IMR-90 (cell line): ENCODE measurements around the gene MFAP2. TPM values are rescaled to one million over a fixed set of nuclear protein-coding genes. Genes with fewer than 3 reads are reported as not detected.

Experiments used
- ATAC-seq: fragments of 200-7000 bp; cut with Tn5 transposase; 2 replicates; pipeline ENCODE4 v1.9.1; 2020; ENCODE audit warnings: low read depth, mild to moderate bottlenecking, moderate library complexity
- BruUV-seq: library from RNA; stranded (reverse); fragments of 400-500 nt; replicated peaks from 2 replicates; lab custom pipeline; 2021; lab: Mats Ljungman, UMichigan
- CTCF ChIA-PET: fragments of 300-600 bp; formaldehyde crosslinking; extraction: SDS; loops from one replicate; lab custom pipeline; 2021; ENCODE audit warnings: antibody characterized with exemption; lab: Yijun Ruan, JAX
- POLR2A ChIA-PET: fragments of 300-600 bp; sonication (Branson Sonifier 250); formaldehyde crosslinking; loops from one replicate; lab custom pipeline; 2022; ENCODE audit warnings: antibody characterized with exemption; ENCODE audit not compliant: unreplicated experiment; lab: Charles Lee
- DNase-seq: peaks from one replicate; pipeline ENCODE4 v3.0.0; 2013
- H2AFZ ChIP-seq: replicated peaks from 2 replicates; pipeline ENCODE3; 2013; ENCODE audit warnings: low read length, mild to moderate bottlenecking; ENCODE audit not compliant: poor library complexity
- H2AK5ac ChIP-seq: 2 replicates; pipeline ENCODE4 v1.6.1; 2013; ENCODE audit warnings: low read depth, low read length, inconsistent platforms
- H2AK9ac ChIP-seq: replicated peaks from 2 replicates; pipeline ENCODE3; 2013; ENCODE audit warnings: mild to moderate bottlenecking, low read depth, low read length, moderate library complexity; ENCODE audit not compliant: poor library complexity
- H2BK120ac ChIP-seq: 2 replicates; pipeline ENCODE4 v1.6.1; 2013; ENCODE audit warnings: low read depth, low read length, inconsistent platforms
- H2BK15ac ChIP-seq: 3 replicates; pipeline ENCODE4 v1.6.1; 2013; ENCODE audit warnings: low read depth, low read length, inconsistent platforms
- H2BK20ac ChIP-seq: 2 replicates; pipeline ENCODE4 v1.6.1; 2013; ENCODE audit warnings: low read depth, mild to moderate bottlenecking, inconsistent platforms, low read length, moderate library complexity
- H2BK5ac ChIP-seq: 2 replicates; pipeline ENCODE4 v1.6.1; 2013; ENCODE audit warnings: mild to moderate bottlenecking, low read depth, low read length, inconsistent platforms; ENCODE audit not compliant: poor library complexity, severe bottlenecking
- H3K14ac ChIP-seq: replicated peaks from 2 replicates; pipeline ENCODE4 v1.6.1; 2013; ENCODE audit warnings: low read depth, low read length, inconsistent platforms
- H3K18ac ChIP-seq: 2 replicates; pipeline ENCODE4 v1.6.1; 2013; ENCODE audit warnings: low read depth, low read length, control low read depth
- H3K23ac ChIP-seq: 2 replicates; pipeline ENCODE4 v1.6.1; 2013; ENCODE audit warnings: low read depth, low read length, inconsistent platforms
- H3K27ac ChIP-seq: 2 replicates; pipeline ENCODE4 v1.5.1; 2013; ENCODE audit warnings: mild to moderate bottlenecking, control low read depth, low read length; ENCODE audit not compliant: insufficient read depth
- H3K27me3 ChIP-seq: 2 replicates; pipeline ENCODE4 v1.6.1; 2013; ENCODE audit warnings: low read length; ENCODE audit not compliant: control insufficient read depth, insufficient read depth
- H3K36me3 ChIP-seq: 2 replicates; pipeline ENCODE4 v1.6.1; 2013; ENCODE audit warnings: low read length, mixed read lengths; ENCODE audit not compliant: control insufficient read depth, insufficient read depth
- H3K4ac ChIP-seq: 2 replicates; pipeline ENCODE4 v1.6.1; 2013; ENCODE audit warnings: low read depth, low read length, inconsistent platforms
- H3K4me1 ChIP-seq: 2 replicates; pipeline ENCODE4 v1.6.1; 2013; ENCODE audit warnings: low read length, mixed read lengths; ENCODE audit not compliant: control insufficient read depth, insufficient read depth
- H3K4me2 ChIP-seq: 2 replicates; pipeline ENCODE4 v1.6.1; 2013; ENCODE audit warnings: low read depth, mild to moderate bottlenecking, control low read depth, low read length, moderate library complexity
- H3K4me3 ChIP-seq: 2 replicates; pipeline ENCODE4 v1.5.1; 2013; ENCODE audit warnings: low read depth, mild to moderate bottlenecking, control low read depth, low read length, moderate library complexity; ENCODE audit not compliant: insufficient read depth
- H3K56ac ChIP-seq: 2 replicates; pipeline ENCODE4 v1.6.1; 2013; ENCODE audit warnings: low read length, inconsistent platforms; ENCODE audit not compliant: insufficient read depth; ENCODE audit errors: extremely low read depth
- H3K79me1 ChIP-seq, 2 experiments: 2 replicates each; pipeline ENCODE4 v1.6.1; 2013; ENCODE audit warnings: low read length in 2 of 2, inconsistent platforms in 1 of 2, low read depth in 1 of 2
- H3K9ac ChIP-seq: 2 replicates; pipeline ENCODE4 v1.6.1; 2013; ENCODE audit warnings: low read depth, low read length, control low read depth
- H3K9me1 ChIP-seq: 2 replicates; pipeline ENCODE4 v1.6.1; 2013; ENCODE audit warnings: low read length, inconsistent platforms; ENCODE audit not compliant: insufficient read depth
- H3K9me3 ChIP-seq: 2 replicates; pipeline ENCODE4 v1.6.1; 2013; ENCODE audit warnings: low read length; ENCODE audit not compliant: control insufficient read depth, insufficient read depth
- H4K20me1 ChIP-seq: 2 replicates; pipeline ENCODE4 v1.6.1; 2013; ENCODE audit warnings: low read length, inconsistent platforms; ENCODE audit not compliant: insufficient read depth
- H4K5ac ChIP-seq: 2 replicates; pipeline ENCODE4 v1.6.1; 2013; ENCODE audit warnings: mild to moderate bottlenecking, low read depth, low read length, control low read depth
- H4K8ac ChIP-seq, 2 experiments: 2 replicates each; pipeline ENCODE4 v1.6.1; 2013; ENCODE audit warnings: low read depth in 2 of 2, low read length in 2 of 2, control low read depth in 1 of 2, inconsistent platforms in 1 of 2
- H4K91ac ChIP-seq: 2 replicates; pipeline ENCODE4 v1.6.1; 2013; ENCODE audit warnings: low read depth, low read length, inconsistent platforms; ENCODE audit not compliant: insufficient read depth
- BHLHE40 ChIP-seq: fragments of 150-350 bp; IDR thresholded peaks from 2 replicates; pipeline ENCODE4 v1.6.1; 2016; ENCODE audit warnings: mild to moderate bottlenecking, low read depth, low read length
- CEBPB ChIP-seq: IDR thresholded peaks from 2 replicates; pipeline ENCODE4 v1.6.1; 2012; ENCODE audit warnings: low read depth, low read length, improper control_type of control experiment
- CHD1 ChIP-seq: IDR thresholded peaks from 2 replicates; pipeline ENCODE4 v1.6.1; 2012; ENCODE audit warnings: low read depth, low read length, improper control_type of control experiment
- CTCF ChIP-seq: conservative IDR thresholded peaks from 2 replicates; pipeline ENCODE4 v1.5.1; 2012; ENCODE audit warnings: mild to moderate bottlenecking, low read depth, low read length, improper control_type of control experiment
- FOS ChIP-seq: fragments of 150-350 bp; IDR thresholded peaks from 2 replicates; pipeline ENCODE4 v1.6.1; 2016; ENCODE audit warnings: low read depth, low read length
- MAFK ChIP-seq: IDR thresholded peaks from 2 replicates; pipeline ENCODE4 v1.6.1; 2012; ENCODE audit warnings: low read depth, low read length, improper control_type of control experiment
- MAZ ChIP-seq: IDR thresholded peaks from 2 replicates; pipeline ENCODE4 v1.6.1; 2012; ENCODE audit warnings: low read depth, mild to moderate bottlenecking, low read length, improper control_type of control experiment, moderate library complexity, borderline replicate concordance
- MXI1 ChIP-seq: IDR thresholded peaks from 2 replicates; pipeline ENCODE4 v1.6.1; 2012; ENCODE audit warnings: low read depth, mild to moderate bottlenecking, low read length, moderate library complexity, borderline replicate concordance
- NFE2L2 ChIP-seq: fragments of 150-350 bp; IDR thresholded peaks from 2 replicates; pipeline ENCODE4 v1.6.1; 2016; ENCODE audit warnings: low read depth, mild to moderate bottlenecking, low read length
- POLR2A ChIP-seq: IDR thresholded peaks from 2 replicates; pipeline ENCODE4 v1.6.1; 2012; ENCODE audit warnings: mild to moderate bottlenecking, low read depth, low read length
- RAD21 ChIP-seq: IDR thresholded peaks from 2 replicates; pipeline ENCODE4 v1.6.1; 2012; ENCODE audit warnings: low read length, improper control_type of control experiment
- RCOR1 ChIP-seq: IDR thresholded peaks from 2 replicates; pipeline ENCODE4 v1.6.1; 2012; ENCODE audit warnings: mild to moderate bottlenecking, low read length, improper control_type of control experiment; ENCODE audit not compliant: insufficient replicate concordance
- RFX5 ChIP-seq: IDR thresholded peaks from 2 replicates; pipeline ENCODE4 v1.8.0; 2012; ENCODE audit warnings: low read depth, mild to moderate bottlenecking, low read length, moderate library complexity
- SMC3 ChIP-seq: fragments of 150-350 bp; IDR thresholded peaks from 2 replicates; pipeline ENCODE4 v1.6.1; 2016; ENCODE audit warnings: low read depth, mild to moderate bottlenecking, antibody characterized with exemption, low read length, moderate library complexity
- USF2 ChIP-seq: fragments of 150-350 bp; IDR thresholded peaks from 2 replicates; pipeline ENCODE4 v1.6.1; 2017; ENCODE audit warnings: mild to moderate bottlenecking, antibody characterized with exemption, low read length, low read depth
- WGBS, 2 experiments: methylation state at CpG; one replicate each; pipeline versions ENCODE4 v1.1.5 to v1.1.7; 2013; ENCODE audit warnings: missing lambda C conversion rate in 2 of 2; ENCODE audit not compliant: insufficient read length in 1 of 2; ENCODE audit errors: extremely low coverage in 2 of 2; 5-methylcytosine and 5-hydroxymethylcytosine counted together
- dilution Hi-C: fragments of 300-500 bp; cut with HindIII; formaldehyde crosslinking; loops from one replicate; pipeline ENCODE4 v1.14.3; 2018; ENCODE audit warnings: low sequenced_read_pairs; ENCODE audit not compliant: unreplicated experiment
- in situ Hi-C: fragments of 300-500 bp; cut with MboI; formaldehyde crosslinking; loops from 3 replicates; pipeline ENCODE4 v1.14.3; 2019; ENCODE audit warnings: low sequenced_read_pairs, inconsistent platforms, mixed read lengths
- intact Hi-C: fragments of 100-400 bp; cut with micrococcal nuclease; formaldehyde crosslinking; loops from 2 replicates; pipeline ENCODE4 v1.10.0; 2022
- polyA plus RNA-seq, 3 experiments: library from polyadenylated mRNA; depleted of rRNA; stranded (reverse); fragments of >200 nt; gene quantifications; 2 replicates each; pipeline ENCODE4 v1.2.3, GENCODE V29; 2012; ENCODE audit warnings: low replicate concordance in 1 of 3
- total RNA-seq: library from RNA; depleted of rRNA; stranded (reverse); fragments of >200 nt; gene quantifications from 2 replicates; pipeline ENCODE4 v1.2.3, GENCODE V29; 2012
- TF ChIP-seq, protein P1 (sequence below): fragments of 150-350 bp; IDR thresholded peaks from 2 replicates; pipeline ENCODE4 v1.6.1; 2016; ENCODE audit warnings: low read depth, mild to moderate bottlenecking, low read length, moderate library complexity, borderline replicate concordance

MFAP2 gene
- total and polyA plus RNA-seq, 2 of the 4 experiments (the other 2 are of a cell fraction): 3.9 to 13.9 TPM

DNA sequence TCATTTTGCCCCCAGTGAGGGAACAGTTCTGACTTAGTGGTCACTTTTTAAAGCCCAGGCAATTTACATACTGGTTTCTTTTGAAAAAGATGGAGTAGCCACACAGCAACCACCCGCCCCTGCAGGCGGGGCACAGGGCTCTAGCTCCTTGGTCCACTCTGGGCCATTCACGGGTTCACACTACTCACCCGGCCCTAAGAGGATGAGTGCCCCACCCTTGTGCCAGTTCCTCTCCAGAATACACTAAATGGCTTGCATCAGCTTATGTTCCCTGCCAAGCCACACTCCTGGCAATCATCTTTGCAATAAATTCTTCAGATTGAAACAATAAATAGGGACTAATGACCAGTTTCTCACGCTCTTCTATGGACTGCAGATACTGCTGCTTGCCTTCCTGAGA lies 47.0 kb upstream of the MFAP2 start:
- in situ Hi-C loops: loop anchor here (25.0 kb wide), 1 partner anchor 415 kb away; the partner anchor contains the start of gene NBPF1
- POLR2A ChIA-PET: no interaction called here
- 96% methylated on average over 4 of the region's 5 CpGs; no CpG with 5 or more reads in 1 of the 2 experiments for WGBS, 2 experiments

More for the DNA sequence above, 47.0 kb upstream of the MFAP2 start:
- Histone ChIP-seq H3K18ac (no peak overlapping the region), H3K27me3 (no peaks in the 10 kb centered on the region), H4K8ac (no peak overlapping the region), H3K4me2 (no peak overlapping the region), H3K27ac (no peak overlapping the region), H3K4me3 (no peak overlapping the region), H3K79me1 (peaks cover 3 to 7% of the 10 kb centered on the region in 2 experiments; a peak in 3 of 4 replicates), H4K5ac (no peak overlapping the region), H2BK20ac (no peak overlapping the region), H3K14ac (no peak overlapping the region), H2BK15ac (no peak overlapping the region), H4K20me1 (no peaks in the 10 kb centered on the region), H2BK120ac (no peak overlapping the region), H2BK5ac (no peak overlapping the region), H3K9me1 (no peaks in the 10 kb centered on the region), H3K4me1 (no peaks in the 10 kb centered on the region), H2AFZ (no peak overlapping the region), H4K91ac (no peak overlapping the region), H3K9me3 (no peaks in the 10 kb centered on the region), H3K4ac (no peak overlapping the region), H3K56ac (no peak overlapping the region), H2AK5ac (no peak overlapping the region), H3K36me3 (peaks cover 55% of the 10 kb centered on the region), H3K23ac (no peak overlapping the region), H3K9ac (no peak overlapping the region), H2AK9ac (no peak overlapping the region)
- DNase-seq: no peak
- dilution Hi-C loops: no loop called here
- intact Hi-C loops: no loop called here
- no peak for TF ChIP-seq RCOR1
- no peak for TF ChIP-seq CTCF
- TF ChIP-seq SMC3: no peak
- TF ChIP-seq CEBPB: no peak
- TF ChIP-seq USF2: no peak
- no peak for TF ChIP-seq RAD21
- no peak for TF ChIP-seq MAZ
- no peak for TF ChIP-seq POLR2A
- no peak for TF ChIP-seq BHLHE40
- TF ChIP-seq NFE2L2: no peak
- TF ChIP-seq, protein P1, sequence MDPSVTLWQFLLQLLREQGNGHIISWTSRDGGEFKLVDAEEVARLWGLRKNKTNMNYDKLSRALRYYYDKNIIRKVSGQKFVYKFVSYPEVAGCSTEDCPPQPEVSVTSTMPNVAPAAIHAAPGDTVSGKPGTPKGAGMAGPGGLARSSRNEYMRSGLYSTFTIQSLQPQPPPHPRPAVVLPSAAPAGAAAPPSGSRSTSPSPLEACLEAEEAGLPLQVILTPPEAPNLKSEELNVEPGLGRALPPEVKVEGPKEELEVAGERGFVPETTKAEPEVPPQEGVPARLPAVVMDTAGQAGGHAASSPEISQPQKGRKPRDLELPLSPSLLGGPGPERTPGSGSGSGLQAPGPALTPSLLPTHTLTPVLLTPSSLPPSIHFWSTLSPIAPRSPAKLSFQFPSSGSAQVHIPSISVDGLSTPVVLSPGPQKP: no peak
- no peak for TF ChIP-seq MXI1
- TF ChIP-seq RFX5: no peak
- TF ChIP-seq MAFK: no peak
- TF ChIP-seq FOS: no peak
- TF ChIP-seq CHD1: no peak
- CTCF ChIA-PET: no interaction called here
- no peak for ATAC-seq
- no TSS peak for BruUV-seq
